Natural killer cell (primary cell): ENCODE data around the gene GRIK5. TPM values are rescaled to one million over a fixed set of nuclear protein-coding genes. Genes with fewer than 3 reads are reported as not detected.

Experiments used
- ATAC-seq, 3 donors: fragments of 150-1000 bp in 2 of 3; fragments of 200-7000 bp in 1 of 3; cut with Tn5 transposase; 1 replicate in 1 of 3; 2 replicates in 2 of 3; pipeline ENCODE4 v1.10.0; 2021; ENCODE audit warnings: mild to moderate bottlenecking in 2 of 3, moderate library complexity in 2 of 3
- DNase-seq, 2 donors: peaks; one replicate each; pipeline versions ENCODE4 v3.0.0 to v3.0.0-alpha.2; 2013 to 2021; ENCODE audit warnings: mixed read lengths in 1 of 2
- H3K27ac ChIP-seq: one replicate; pipeline ENCODE4 v1.5.1; 2013; ENCODE audit warnings: mild to moderate bottlenecking, low read length
- H3K27me3 ChIP-seq: one replicate; pipeline ENCODE4 v1.6.1; 2013; ENCODE audit warnings: low read length; ENCODE audit not compliant: control insufficient read depth, insufficient read depth
- H3K36me3 ChIP-seq: one replicate; pipeline ENCODE4 v1.6.1; 2013; ENCODE audit warnings: low read length; ENCODE audit not compliant: control insufficient read depth, insufficient read depth
- H3K4me1 ChIP-seq: one replicate; pipeline ENCODE4 v1.6.1; 2013; ENCODE audit warnings: low read length; ENCODE audit not compliant: control insufficient read depth, insufficient read depth
- H3K4me3 ChIP-seq: one replicate; pipeline ENCODE4 v1.5.1; 2013; ENCODE audit warnings: low read length
- H3K9me3 ChIP-seq: one replicate; pipeline ENCODE4 v1.6.1; 2013; ENCODE audit warnings: low read length; ENCODE audit not compliant: control insufficient read depth, insufficient read depth
- H3K27ac Mint-ChIP-seq, 2 donors: one replicate each; pipeline ENCODE4 v1.8.0; 2022; ENCODE audit warnings: mild to moderate bottlenecking in 2 of 2, mixed read lengths in 2 of 2, moderate library complexity in 1 of 2
- H3K27me3 Mint-ChIP-seq, 2 donors: one replicate each; pipeline ENCODE4 v1.8.0; 2022; ENCODE audit warnings: low read depth in 2 of 2, mixed read lengths in 2 of 2
- H3K36me3 Mint-ChIP-seq: one replicate; pipeline ENCODE4 v1.8.0; 2022; ENCODE audit warnings: mixed read lengths
- H3K4me1 Mint-ChIP-seq, 2 donors: one replicate each; pipeline ENCODE4 v1.8.0; 2022; ENCODE audit warnings: mixed read lengths in 2 of 2
- H3K4me3 Mint-ChIP-seq: one replicate; pipeline ENCODE4 v1.8.0; 2022; ENCODE audit warnings: mild to moderate bottlenecking, moderate library complexity, mixed read lengths
- H3K9me3 Mint-ChIP-seq, 2 donors: one replicate each; pipeline ENCODE4 v1.8.0; 2022; ENCODE audit warnings: mixed read lengths in 2 of 2
- CTCF ChIP-seq: fragments of 200-600 bp; IDR thresholded peaks from one replicate; pipeline ENCODE4 v1.8.0; 2022; ENCODE audit warnings: antibody characterized with exemption
- WGBS: methylation state at CpG from one replicate; pipeline ENCODE4 v1.1.7; 2013; ENCODE audit warnings: missing lambda C conversion rate; ENCODE audit not compliant: insufficient coverage; 5-methylcytosine and 5-hydroxymethylcytosine counted together
- intact Hi-C: fragments of 100-400 bp; cut with micrococcal nuclease; formaldehyde crosslinking; loops from one replicate; pipeline ENCODE4 v1.14.2; 2022
- total RNA-seq, 4 donors: library from RNA; stranded (reverse); fragments of 120-200 nt in 1 of 4; gene quantifications; one replicate each; pipeline versions ENCODE4 v1.2.3 to v1.2.4, GENCODE V29; 2013 to 2022

Gene GRIK5
- total RNA-seq, result 1 to 10 TPM in 1 of 3 donors, under 1 TPM in 1, not detected in 1; 0.31 to 2.1 TPM
- 0.29 TPM for total RNA-seq (2013)

GRCh38 chr19:42069619-42070351, at the start of gene GRIK5:
Gene GRIK5, minus strand, starts transcription at chr19:42070206. Its CDS starts 4,436 bp downstream, at chr19:42065770.
- Histone ChIP-seq H3K4me1 (peaks cover 10% of the 10 kb centered on the region), H3K4me3 (no peak within 1 kb of the TSS), H3K9me3 (no peaks in the 10 kb centered on the region), H3K27me3 (peaks cover 10% of the 10 kb centered on the region), H3K36me3 (no peaks in the 10 kb centered on the region), H3K27ac (no peak within 1 kb of the TSS)
- intact Hi-C loops, result no loop called here
- Mint-ChIP-seq H3K27ac (no peak within 1 kb of the TSS), H3K27me3 (peaks cover 0 to 13% of the 10 kb centered on the region in 2 donors), H3K4me3 (no peak within 1 kb of the TSS), H3K4me1 (peaks cover 0 to under 1% of the 10 kb centered on the region in 2 donors), H3K36me3 (no peaks in the 10 kb centered on the region), H3K9me3 (no peaks in the 10 kb centered on the region)
- DNase-seq, result peak in 1 of 2 donors; percentile 12
- WGBS, result 15% methylated on average over 26 of the region's 29 CpGs
- ATAC-seq, result no peak
- TF ChIP-seq CTCF, result no peak

- DNase-seq (no peak), ATAC-seq (no peak)
- Histone ChIP-seq H3K9me3 (no peaks in the 10 kb centered on the region), H3K4me3 (no peak overlapping the region), H3K36me3 (peaks cover 44% of the 10 kb centered on the region), H3K27me3 (no peaks in the 10 kb centered on the region), H3K27ac (no peak overlapping the region), H3K4me1 (peaks cover 29% of the 10 kb centered on the region)
- WGBS, result 90% methylated on average over 6 of the region's 6 CpGs
- peaks cover 10% of the 10 kb centered on the region for H3K36me3 Mint-ChIP-seq
- intact Hi-C loops, result no loop called here
- H3K4me1 Mint-ChIP-seq, result peaks cover 0 to 17% of the 10 kb centered on the region in 2 donors
- no peak for TF ChIP-seq CTCF
- H3K9me3 Mint-ChIP-seq, result no peaks in the 10 kb centered on the region
- no peak overlapping the region for H3K27ac Mint-ChIP-seq
- no peaks in the 10 kb centered on the region for H3K27me3 Mint-ChIP-seq
- H3K4me3 Mint-ChIP-seq, result no peak overlapping the region
Observed at GRCh38 chr19:42117076-42117475, 47.1 kb upstream of the GRIK5 start.

GRCh38 chr19:42116308-42117075, 46.5 kb upstream of the GRIK5 start:
- Histone ChIP-seq H3K4me3 (no peak overlapping the region), H3K27ac (peak overlapping the region; percentile 33), H3K27me3 (no peaks in the 10 kb centered on the region), H3K4me1 (peaks cover 23% of the 10 kb centered on the region), H3K9me3 (no peaks in the 10 kb centered on the region), H3K36me3 (peaks cover 44% of the 10 kb centered on the region)
- 95% methylated on average over 19 of the region's 20 CpGs for WGBS
- H3K36me3 Mint-ChIP-seq, result peaks cover 10% of the 10 kb centered on the region
- H3K9me3 Mint-ChIP-seq, result no peaks in the 10 kb centered on the region
- intact Hi-C loops, result no loop called here
- peaks cover 0 to 11% of the 10 kb centered on the region in 2 donors for H3K4me1 Mint-ChIP-seq
- H3K4me3 Mint-ChIP-seq, result no peak overlapping the region
- H3K27me3 Mint-ChIP-seq, result no peaks in the 10 kb centered on the region
- ATAC-seq (no peak), DNase-seq (no peak)
- H3K27ac Mint-ChIP-seq, result no peak overlapping the region
- TF ChIP-seq CTCF, result no peak
